Hematopoietic multipotent progenitor cell treated with erythropoietin and hydrocortisone succinate and interleukin-3 and kit ligand, for 6 days (in vitro differentiated cells): ENCODE data around the gene CDC73.
"Not testable (repeated sequence)": the region's sequence is repeated elsewhere in the genome, so short reads cannot be mapped to it uniquely, and the experiment has no call there.

ENCODE experiments used
- DNase-seq: peaks from one replicate; pipeline ENCODE4 v3.0.0-alpha.2; 2015

Gene CDC73

GRCh38 chr1:193237381-193237978, 115.6 kb downstream of the CDC73 start:
- no peak for DNase-seq

- no peak for DNase-seq
Observed at GRCh38 chr1:193240609-193241008, 118.8 kb downstream of the CDC73 start.

- no peak for DNase-seq
Observed at GRCh38 chr1:193241132-193241827, 119.4 kb downstream of the CDC73 start.

DNA sequence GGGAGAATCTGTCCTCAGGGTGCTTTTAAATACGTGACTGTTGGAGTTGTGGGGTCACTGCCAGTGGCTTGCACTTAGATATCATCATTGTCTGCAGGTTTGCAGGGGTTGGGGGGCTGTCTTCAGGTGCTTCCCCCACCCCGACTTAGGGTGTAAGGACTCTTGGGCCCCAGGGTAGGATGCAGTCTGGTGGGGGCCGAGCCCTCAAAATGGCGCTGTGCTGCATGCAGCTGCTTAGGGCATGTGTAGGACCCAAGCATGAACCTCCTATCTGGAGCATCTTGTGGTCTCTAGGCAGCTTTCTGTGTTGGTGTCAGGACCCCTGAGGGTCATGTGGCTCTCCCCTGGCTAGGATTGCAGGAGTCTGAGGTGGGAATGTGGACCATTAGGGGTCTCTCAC, 120.2 kb downstream of the CDC73 start:
- DNase-seq: no peak

DNA sequence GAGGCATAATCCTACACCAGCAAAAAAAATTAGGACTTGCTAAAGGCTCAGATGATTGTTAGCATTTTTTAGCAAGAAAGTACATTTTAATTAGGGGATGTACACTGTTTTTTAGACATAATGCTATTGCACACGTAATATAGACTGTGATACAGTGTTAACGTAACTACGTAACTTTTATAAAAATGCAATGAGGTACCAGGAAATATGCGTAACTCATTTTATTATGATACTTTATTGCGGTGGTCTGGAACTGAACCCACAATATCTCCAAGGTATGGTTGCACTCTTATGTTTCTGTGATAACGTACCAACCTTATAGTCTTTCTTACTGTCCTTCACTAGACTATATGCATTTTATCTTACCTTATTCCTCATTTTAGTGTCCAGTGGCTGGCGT, 127.4 kb downstream of the CDC73 start:
- no peak for DNase-seq

DNA sequence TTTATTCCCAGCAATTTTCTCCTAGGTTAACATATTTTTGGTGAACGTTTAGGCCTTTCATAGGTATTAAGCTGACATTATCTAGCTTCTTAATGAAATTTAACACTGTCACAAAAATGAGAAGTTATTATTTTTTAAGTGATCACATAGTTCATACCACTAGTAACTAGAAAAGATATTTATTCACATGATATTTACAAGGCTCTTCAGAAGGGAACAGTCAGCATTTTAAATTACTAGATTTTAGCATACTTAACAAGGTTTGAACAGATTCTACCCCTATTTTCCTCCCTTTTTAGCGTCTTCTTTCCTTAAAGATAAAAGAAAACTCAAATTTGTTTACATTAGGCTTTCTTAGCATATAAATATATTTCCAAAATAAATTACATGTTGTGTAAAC, 130.1 kb downstream of the CDC73 start:
- no peak for DNase-seq

- DNase-seq: no peak
Observed at GRCh38 chr1:193256019-193256418, 134.2 kb downstream of the CDC73 start.

GRCh38 chr1:193259636-193260035, 137.8 kb downstream of the CDC73 start:
- no peak for DNase-seq

DNA sequence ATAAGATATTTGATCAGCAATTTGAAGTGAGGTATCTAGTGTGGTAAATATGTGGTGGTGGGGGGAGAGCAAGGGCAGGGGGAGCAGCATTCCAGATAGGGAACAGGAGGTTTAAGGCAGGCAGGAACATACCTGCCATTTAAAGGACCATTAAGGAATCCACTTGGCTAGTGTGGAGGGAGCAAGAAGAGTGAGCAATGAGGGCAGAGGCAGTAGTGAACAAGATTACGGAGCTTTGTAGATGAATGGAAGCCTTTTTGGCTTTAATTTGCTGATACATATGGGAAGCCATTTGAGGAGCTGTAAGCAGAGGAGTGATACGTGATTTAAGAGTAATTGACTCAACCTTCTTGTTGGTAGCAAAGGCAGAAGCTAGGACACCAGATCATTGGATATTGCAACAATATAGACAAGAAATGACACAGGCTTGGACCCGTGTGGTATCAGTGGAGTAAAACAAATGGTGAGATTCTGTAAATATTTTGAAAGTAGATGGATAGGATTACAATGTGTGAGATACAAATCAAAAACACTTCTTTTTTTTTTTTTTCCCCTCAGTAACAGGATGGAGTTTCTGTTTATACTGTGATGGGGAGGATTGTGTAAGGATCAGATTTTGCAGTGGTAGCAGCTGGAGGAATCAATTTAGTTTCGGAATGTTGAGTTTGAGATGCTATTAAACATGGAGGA, 138.4 kb downstream of the CDC73 start:
- no peak for DNase-seq

DNA sequence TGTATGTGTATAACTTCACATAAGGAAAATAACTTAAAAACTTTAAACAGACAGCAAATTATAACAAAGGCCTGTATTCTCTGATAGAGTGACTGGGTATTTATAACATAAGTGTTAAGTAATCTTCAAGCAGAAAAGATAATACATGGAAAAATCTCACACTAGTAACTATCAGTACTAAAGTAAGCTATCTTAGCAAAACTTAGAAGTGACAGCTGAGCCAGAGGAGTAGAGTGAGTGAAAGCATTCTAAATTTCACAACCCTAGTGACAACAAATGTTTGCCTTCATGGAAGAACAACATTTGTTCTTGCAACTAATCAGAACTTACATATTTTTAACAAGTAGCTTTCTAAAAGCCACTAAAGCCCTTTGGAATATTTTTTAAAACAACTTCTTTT, 139.1 kb downstream of the CDC73 start:
- DNase-seq: no peak

DNA sequence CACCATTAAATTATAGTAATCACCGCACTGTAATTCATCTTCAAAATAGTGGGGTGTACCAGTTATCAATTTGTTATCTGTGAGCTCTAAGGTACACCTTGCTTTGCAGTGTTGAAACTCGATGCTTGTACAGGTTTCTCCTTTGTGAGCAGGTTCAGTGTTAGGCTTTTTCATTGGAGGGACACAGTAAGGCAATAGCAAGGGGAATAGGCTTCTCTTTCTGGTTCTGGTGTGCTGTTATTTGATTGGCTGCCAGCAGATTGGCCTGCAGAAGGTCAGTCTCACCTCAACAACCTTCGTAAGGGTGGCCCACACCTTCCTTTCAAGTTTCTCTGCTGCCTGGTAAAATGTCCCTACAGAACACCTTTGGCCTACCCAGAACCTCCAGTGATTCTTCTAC, 140.8 kb downstream of the CDC73 start:
- no peak for DNase-seq

- no peak for DNase-seq
Observed at GRCh38 chr1:193264313-193265065, 142.7 kb downstream of the CDC73 start.

GRCh38 chr1:193265716-193266115, 143.9 kb downstream of the CDC73 start:
- no peak for DNase-seq

DNA sequence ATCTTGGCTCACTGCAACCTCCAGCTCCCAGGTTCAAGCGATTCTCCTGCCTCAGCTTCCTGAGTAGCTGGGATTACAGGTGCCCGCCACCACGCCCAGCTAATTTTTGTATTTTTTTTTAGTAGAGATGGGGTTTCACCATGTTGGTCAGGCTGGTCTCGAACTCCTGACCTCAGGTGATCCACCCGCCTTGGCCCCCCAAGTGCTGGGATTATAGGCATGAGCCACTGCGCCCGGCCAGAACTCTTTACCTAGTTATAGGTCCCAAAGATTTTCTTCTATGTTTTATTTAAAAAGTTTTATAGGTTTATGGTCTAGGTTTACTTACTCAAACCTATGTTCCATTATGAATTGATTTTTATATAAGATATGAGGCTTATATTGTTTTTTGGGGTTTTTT, 145.0 kb downstream of the CDC73 start:
- not testable (repeated sequence) for DNase-seq

DNA sequence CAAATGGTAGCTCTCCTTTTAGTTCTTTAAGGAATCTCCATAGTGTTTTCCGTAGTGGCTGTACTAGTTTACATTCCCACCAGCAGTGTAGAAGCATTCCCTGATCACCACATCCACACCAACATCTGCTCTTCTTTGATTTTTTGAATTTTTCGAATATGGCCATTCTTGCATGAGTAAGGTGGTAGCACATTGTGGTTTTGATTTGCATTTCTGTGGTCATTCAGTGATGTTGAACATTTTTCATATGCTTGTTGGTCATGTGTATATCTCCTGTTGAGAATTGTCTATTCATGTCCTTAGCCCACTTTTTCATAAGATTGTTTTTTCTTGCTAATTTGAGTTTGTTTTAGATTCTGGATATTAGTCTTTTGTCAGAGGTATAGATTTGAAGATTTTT, 149.2 kb downstream of the CDC73 start:
- no peak for DNase-seq

DNA sequence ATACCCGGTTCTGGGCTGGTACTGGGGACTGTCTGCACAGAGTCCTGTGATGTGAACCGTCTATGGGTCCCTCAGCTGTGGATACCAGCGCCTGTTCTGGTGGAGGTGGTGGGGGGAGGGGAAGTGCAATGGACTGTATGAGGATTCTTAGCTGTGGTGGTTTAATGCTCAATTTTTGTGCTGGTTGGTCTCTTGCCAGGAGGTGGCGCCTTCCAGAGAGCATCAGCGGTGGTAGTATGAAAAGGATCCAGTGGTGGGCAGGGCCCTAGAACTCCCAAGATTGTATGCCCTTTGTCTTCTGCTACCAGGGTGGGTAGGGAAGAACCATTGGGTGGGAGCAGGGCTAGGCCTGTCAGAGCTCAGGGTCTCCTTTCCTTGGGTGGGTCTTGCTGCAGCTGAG, 153.9 kb downstream of the CDC73 start:
- DNase-seq: no peak

DNA sequence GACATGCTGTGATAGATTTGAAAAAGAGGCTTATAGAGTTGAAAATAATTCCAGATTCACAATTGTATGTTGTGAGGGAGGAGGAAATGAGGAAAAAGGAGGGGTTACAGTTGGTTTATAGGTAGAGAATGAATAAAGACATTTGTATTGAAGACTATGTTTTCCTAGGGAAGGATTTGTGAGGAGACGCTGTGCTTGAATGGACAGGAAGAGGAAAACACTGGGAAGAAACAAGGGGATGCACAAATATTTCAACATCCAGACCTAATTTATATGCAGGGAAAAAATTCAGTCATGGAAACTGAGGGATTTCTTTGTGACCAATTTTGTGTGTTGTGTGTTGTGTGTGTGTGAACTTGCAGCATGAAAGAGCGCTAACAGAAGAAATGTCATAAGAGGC, 157.1 kb downstream of the CDC73 start:
- no peak for DNase-seq

DNA sequence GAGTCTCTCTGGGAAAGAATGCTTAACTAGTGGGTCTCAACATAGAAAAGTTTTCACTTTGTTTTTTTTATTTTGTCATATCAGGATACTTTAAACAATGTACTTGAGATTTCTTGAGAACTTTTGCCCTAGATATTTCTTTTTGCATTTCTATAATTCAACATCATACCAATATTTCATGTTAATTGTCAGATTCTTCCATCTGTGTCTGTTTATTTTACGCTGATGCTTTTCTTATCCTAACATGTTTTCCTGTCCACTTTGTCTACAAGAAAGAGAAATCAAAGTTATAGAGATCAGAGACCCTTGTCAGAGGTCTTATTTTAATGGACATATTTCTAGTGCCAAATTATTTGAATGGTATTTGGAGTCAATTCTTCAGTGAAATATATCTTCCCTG, 160.1 kb downstream of the CDC73 start:
- DNase-seq: no peak

DNA sequence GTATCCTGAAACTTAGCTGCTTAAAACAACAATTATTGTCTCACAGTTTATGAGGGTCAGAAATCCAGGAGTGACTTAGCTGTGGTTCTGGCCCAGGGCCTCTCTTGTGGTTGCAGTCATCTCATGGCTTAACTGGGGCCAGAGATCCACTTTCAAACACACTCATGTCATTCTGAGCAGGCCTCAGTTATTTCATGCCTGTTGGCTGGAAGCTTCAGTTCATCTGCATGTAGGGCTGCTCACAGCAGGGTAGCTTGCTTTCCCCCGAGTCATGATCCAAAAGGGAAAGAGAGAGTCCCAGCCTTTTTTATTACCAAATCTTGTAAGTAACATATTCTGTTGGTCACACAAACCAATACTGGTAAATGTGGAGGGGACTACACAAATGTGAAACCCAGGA, 161.2 kb downstream of the CDC73 start:
- no peak for DNase-seq

- DNase-seq: no peak
Observed at GRCh38 chr1:193284219-193284618, 162.4 kb downstream of the CDC73 start.

DNA sequence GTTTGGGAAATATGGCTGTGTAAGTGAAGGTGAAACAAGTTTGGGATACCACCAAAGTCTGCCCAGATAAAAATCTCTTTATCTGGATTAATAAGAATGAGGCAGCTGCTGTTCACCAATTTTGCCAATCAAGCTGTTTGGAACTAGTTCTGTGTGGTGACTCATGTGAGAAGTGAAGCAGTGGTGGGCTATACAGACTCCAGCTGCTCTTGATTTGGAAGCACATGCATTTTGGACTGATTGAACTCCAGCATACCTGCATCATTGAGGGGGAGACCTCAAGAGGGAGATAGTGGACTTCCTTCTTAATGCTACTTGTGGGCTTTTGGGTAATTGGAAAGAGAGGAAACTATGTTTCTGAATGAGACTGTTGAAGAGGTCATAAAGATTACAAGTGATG, 163.8 kb downstream of the CDC73 start:
- no peak for DNase-seq

DNA sequence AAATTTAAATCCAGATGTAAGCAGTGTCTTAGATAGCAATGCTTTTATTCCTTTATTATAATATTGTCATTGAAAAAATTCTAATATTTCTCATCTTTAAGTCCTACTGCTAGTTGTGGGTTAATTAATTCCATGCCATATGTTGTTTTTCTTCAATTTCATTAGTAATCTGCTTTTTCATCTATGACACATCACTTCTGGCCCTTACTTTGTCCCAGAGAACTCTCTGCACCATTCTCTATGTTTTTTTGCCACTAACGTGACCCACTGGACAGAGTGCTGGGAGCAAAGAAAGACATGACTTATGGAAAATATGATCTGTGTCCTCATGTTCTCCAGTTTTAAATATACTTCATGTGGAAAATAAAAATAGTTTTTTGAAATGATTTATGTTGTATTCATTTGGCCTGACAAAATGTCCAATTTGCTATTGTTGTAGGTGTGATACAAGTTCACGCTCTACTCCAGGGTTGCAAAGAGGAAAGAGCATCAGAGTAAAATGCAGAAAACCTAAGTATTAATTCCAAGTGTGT, 166.8 kb downstream of the CDC73 start:
- DNase-seq: not testable (repeated sequence)

DNA sequence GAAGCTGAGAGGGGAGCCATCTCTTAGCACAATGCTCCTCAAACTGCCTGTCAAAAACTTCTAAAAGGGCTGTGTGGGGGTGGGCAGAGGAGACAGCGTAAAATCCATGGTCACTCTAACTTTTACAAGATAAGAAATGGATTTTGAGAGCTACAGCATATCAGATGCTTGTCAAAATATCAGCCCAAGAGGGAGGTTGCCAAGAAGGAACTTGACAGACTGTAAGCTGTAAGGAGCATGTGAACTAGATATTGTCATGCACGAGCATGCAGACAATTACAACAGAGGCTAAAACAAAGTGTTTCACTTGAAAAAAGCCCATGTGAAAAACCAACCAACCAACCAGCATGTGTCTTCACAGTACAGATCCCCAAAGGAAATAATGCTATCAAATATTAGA, 171.9 kb downstream of the CDC73 start:
- DNase-seq: no peak
